Uterus (tissue), 4 donors: ENCODE results near the gene CUL5. TPM values are rescaled to one million over a fixed set of nuclear protein-coding genes. Genes with fewer than 3 reads are reported as not detected.
"Not testable (repeated sequence)": the region's sequence is repeated elsewhere in the genome, so short reads cannot be mapped to it uniquely, and the experiment has no call there.

ENCODE experiments used
- DNase-seq, 2 donors: peaks; one replicate each; pipeline ENCODE4 v3.0.0-alpha.2; 2019 to 2020
- H3K27ac ChIP-seq, 2 donors: fragments of 200-600 bp; sonication (generic); 1 replicate in 1 of 2; 2 replicates in 1 of 2; pipeline ENCODE4 v1.5.1; 2016 to 2018
- H3K27me3 ChIP-seq, 2 donors: fragments of 200-600 bp; sonication (generic); one replicate each; pipeline ENCODE4 v1.5.1; 2018 to 2019; ENCODE audit warnings: control low read depth in 1 of 2
- H3K36me3 ChIP-seq, 2 donors: fragments of 200-600 bp; sonication (generic); one replicate each; pipeline ENCODE4 v1.5.1; 2019; ENCODE audit warnings: control low read depth in 1 of 2
- H3K4me1 ChIP-seq, 2 donors: fragments of 200-600 bp; sonication (generic); one replicate each; pipeline ENCODE4 v1.5.1; 2018 to 2019; ENCODE audit warnings: control low read depth in 1 of 2
- H3K4me3 ChIP-seq, 2 donors: fragments of 200-600 bp; sonication (generic); 1 replicate in 1 of 2; 2 replicates in 1 of 2; pipeline ENCODE4 v1.5.1; 2018 to 2019; ENCODE audit warnings: mild to moderate bottlenecking in 1 of 2
- H3K9me3 ChIP-seq, 2 donors: fragments of 200-600 bp; sonication (generic); one replicate each; pipeline ENCODE4 v1.5.1; 2019; ENCODE audit warnings: control low read depth in 1 of 2
- POLR2A ChIP-seq, 2 donors: fragments of 450-650 bp; IDR thresholded peaks; one replicate each; pipeline ENCODE4 v1.6.1; 2016; ENCODE audit warnings: antibody characterized with exemption in 2 of 2, mild to moderate bottlenecking in 1 of 2, moderate library complexity in 1 of 2
- intact Hi-C: fragments of 100-400 bp; cut with DNase I; formaldehyde crosslinking; loops from one replicate; pipeline ENCODE4 v1.15.1; 2023; ENCODE audit warnings: low total_unique reads
- total RNA-seq, 4 donors: library from RNA; depleted of rRNA in 3 of 4; stranded (reverse); fragments of >200 nt in 3 of 4; gene quantifications; one replicate each; pipeline versions ENCODE4 v1.1.0 to v1.2.4, GENCODE V29; 2014 to 2023
- TF ChIP-seq, protein P1 (sequence below), 4 experiments: fragments of 200-600 bp in 2 of 4; fragments of 450-650 bp in 2 of 4; sonication (generic) in 2 of 4; IDR thresholded peaks; one replicate each; pipeline ENCODE4 v1.5.1; 2016 to 2019; ENCODE audit warnings: antibody characterized with exemption in 4 of 4, mild to moderate bottlenecking in 2 of 4, moderate library complexity in 1 of 4
- donor health status: DM: yes; HTN: yes; CAD: no.

The CUL5 gene
- total RNA-seq, 4 donors from 2014 or later, result 29.5 to 79.8 (median 40.9) TPM

DNA sequence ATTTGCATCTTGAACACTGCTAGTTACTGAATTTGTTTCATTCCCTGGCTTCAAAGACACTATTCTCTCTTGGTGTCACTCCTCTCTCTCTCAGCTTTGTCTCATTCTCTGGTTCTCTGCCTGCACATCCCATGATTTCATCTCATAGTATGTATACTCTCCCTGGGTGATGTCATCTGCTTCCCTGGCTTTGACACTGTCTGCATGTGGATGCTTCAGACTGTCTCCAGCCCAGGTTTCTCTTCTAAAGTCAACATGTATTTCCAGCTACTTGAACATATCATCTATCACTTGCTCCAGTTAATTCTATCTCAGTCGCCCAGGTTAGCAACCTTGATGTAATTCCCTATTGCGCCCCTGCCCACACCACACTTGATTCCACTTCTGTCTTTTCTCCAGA is 103.4 kb downstream of the CUL5 start:
- Histone ChIP-seq H3K27ac (no peak overlapping the region), H3K4me1 (peaks cover 0 to 6% of the 10 kb centered on the region in 2 donors), H3K9me3 (no peaks in the 10 kb centered on the region), H3K4me3 (no peak overlapping the region), H3K27me3 (no peaks in the 10 kb centered on the region), H3K36me3 (no peaks in the 10 kb centered on the region)
- intact Hi-C loops, result no loop called here
- no peak for DNase-seq
- TF ChIP-seq, protein P1, sequence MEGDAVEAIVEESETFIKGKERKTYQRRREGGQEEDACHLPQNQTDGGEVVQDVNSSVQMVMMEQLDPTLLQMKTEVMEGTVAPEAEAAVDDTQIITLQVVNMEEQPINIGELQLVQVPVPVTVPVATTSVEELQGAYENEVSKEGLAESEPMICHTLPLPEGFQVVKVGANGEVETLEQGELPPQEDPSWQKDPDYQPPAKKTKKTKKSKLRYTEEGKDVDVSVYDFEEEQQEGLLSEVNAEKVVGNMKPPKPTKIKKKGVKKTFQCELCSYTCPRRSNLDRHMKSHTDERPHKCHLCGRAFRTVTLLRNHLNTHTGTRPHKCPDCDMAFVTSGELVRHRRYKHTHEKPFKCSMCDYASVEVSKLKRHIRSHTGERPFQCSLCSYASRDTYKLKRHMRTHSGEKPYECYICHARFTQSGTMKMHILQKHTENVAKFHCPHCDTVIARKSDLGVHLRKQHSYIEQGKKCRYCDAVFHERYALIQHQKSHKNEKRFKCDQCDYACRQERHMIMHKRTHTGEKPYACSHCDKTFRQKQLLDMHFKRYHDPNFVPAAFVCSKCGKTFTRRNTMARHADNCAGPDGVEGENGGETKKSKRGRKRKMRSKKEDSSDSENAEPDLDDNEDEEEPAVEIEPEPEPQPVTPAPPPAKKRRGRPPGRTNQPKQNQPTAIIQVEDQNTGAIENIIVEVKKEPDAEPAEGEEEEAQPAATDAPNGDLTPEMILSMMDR (IDR thresholded peaks at IDR 0.05), result no peak
- no peak for TF ChIP-seq POLR2A (IDR thresholded peaks at IDR 0.05)

DNA sequence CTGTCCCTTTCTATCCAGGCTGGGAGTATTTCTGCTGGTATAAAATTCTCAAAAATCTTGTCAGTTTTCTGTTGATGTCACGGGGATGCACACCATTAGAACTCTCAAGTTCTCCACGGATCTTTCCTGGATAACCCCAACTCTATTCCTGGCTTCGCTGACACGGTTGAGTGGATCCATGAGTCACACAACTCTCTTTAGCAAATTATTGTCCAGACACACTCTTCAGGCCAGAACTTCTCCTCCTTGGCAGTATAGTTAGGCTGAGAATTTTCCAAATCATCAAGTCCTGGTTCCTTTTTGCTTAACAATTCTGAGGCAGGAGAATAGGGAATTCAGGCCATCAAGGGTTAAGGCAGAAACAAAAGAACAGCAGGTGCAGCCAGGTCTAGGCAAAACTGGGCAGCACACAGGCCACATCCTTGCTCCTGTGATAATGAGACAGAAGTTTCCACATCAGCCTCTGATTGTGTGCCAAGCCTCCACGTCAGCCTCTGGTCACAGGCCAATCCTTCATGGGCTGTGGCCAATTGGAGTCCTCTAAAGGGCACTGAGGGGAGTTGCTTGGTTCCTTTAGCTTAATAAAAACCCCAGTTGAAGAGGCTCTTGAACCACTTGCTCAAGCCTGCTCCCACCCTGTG is 106.9 kb downstream of the CUL5 start:
- Histone ChIP-seq H3K9me3 (no peaks in the 10 kb centered on the region), H3K4me3 (no peak overlapping the region), H3K4me1 (peaks cover 0 to 6% of the 10 kb centered on the region in 2 donors), H3K36me3 (no peaks in the 10 kb centered on the region), H3K27me3 (no peaks in the 10 kb centered on the region), H3K27ac (peak overlapping the region; percentile 50 to 71)
- peak; percentile 88 to 96 for DNase-seq
- TF ChIP-seq POLR2A (IDR thresholded peaks at IDR 0.05), result no peak
- TF ChIP-seq, protein P1 (IDR thresholded peaks at IDR 0.05), result no peak
- intact Hi-C loops, result no loop called here

DNA sequence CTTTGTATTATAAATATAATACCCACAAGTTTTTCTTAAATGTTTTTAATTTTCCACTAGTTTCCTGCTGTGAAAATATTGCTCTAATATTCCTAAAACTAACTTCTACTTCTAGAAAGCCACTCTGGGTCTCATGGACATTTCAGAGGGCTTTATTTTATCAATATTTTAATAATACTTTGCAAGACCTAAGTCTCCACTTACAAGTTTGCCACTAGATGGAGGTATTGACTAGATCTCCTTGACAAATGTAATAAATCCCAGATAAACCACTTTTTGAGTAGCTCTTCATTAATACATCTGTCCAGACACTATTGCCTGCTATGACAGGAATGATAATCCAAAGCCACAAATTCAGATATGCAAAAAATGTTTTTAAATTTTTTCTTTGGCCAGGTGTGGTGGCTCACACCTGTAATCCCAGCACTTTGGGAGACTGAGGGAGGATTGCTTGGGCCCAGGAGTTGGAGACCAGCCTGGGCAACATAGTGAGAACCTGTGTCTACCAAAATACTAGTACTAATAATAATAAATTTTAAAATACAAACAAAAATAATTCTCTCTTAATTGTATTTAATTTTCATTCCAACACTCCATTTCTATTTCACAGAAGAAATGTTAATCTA is 109.2 kb downstream of the CUL5 start:
- Histone ChIP-seq H3K27ac (no peak overlapping the region), H3K4me3 (no peak overlapping the region), H3K4me1 (peaks cover 0 to 6% of the 10 kb centered on the region in 2 donors), H3K36me3 (no peaks in the 10 kb centered on the region), H3K27me3 (no peaks in the 10 kb centered on the region), H3K9me3 (no peaks in the 10 kb centered on the region)
- no peak for DNase-seq
- intact Hi-C loops, result no loop called here
- no peak for TF ChIP-seq POLR2A (IDR thresholded peaks at IDR 0.05)
- TF ChIP-seq, protein P1 (IDR thresholded peaks at IDR 0.05), result peak in 3 of 4 experiments; percentile 19 to 39 (median 34)

DNA sequence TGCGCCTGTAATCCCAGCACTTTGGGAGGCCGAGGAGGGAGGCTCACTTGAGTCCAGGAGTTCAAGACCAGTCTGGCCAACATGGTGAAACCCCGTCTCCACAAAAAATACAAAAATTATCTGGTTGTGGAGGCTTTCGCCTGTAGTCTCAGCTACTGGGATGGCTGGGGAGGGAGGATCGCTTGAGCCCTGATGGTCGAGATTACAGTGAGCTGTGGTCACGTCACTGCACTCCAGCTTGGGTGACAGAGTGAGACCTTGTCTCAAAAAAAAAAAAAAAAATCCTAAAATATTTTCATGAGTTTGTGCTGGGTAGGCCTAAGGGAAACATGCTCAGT is 112.2 kb downstream of the CUL5 start:
- H3K9me3 ChIP-seq, intact Hi-C loops, DNase-seq, H3K4me1 ChIP-seq, H3K27me3 ChIP-seq, H3K36me3 ChIP-seq: not testable (repeated sequence)
- peak overlapping the region; percentile 92 to 96 for H3K27ac ChIP-seq
- H3K4me3 ChIP-seq, result peak overlapping the region; percentile 83 to 88

DNA sequence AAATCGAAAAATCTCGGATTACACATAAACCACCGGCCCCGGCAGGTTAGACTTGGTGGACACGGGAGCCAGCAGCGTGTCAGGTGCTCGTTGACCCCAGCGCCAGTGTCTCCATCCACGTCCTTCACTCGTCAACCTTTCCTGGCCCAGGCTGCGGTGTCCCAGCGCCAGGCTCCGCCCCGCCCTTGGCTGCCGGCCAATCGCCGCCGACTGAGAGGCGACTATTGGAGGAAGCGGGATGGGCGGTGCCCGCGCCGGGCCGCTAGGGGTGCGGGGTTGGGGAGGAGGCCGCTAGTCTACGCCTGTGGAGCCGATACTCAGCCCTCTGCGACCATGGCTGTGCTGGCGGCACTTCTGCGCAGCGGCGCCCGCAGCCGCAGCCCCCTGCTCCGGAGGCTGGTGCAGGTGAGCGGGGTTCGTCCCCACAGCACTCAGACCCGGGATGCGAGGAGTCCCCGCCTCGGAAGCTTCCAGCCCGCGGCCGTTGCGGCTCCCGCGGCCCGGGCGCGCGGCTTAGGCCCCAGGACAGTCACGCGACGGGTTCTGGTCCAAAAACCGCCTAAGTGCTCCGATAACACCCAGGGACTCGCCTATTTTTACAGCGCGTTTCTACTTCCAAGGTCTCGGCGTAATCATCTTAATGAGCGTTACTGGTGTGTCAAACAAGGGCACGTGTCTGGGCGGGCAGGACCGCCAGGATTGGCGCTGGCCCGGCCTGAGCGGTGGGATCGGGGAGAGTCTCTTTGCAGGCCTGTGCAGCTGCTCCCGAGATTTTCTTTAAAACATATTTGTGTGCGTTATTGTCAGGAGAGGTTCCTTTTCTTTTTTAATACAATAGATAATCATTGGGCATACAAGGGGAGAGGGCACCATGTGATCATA is 112.8 kb downstream of the CUL5 start, which contains the start of gene ACAT1:
ACAT1 (plus strand) TSS at position 294 of the 882 bp plus-strand sequence; CDS start at position 334, 40 bp downstream.
- Histone ChIP-seq H3K27ac (peak within 1 kb of the TSS; percentile 92 to 96), H3K9me3 (no peaks in the 10 kb centered on the region), H3K27me3 (no peaks in the 10 kb centered on the region), H3K36me3 (no peaks in the 10 kb centered on the region), H3K4me1 (no peaks in the 10 kb centered on the region), H3K4me3 (peak within 1 kb of the TSS; percentile 83 to 88)
- DNase-seq, result peak; percentile 96 to 98
- intact Hi-C loops, result no loop called here
- TF ChIP-seq, protein P1 (IDR thresholded peaks at IDR 0.05), result peak; percentile 18 to 64 (median 34)
- TF ChIP-seq POLR2A (IDR thresholded peaks at IDR 0.05), result peak; percentile 89 to 92
